Neuron (in vitro differentiated cells): ENCODE data around the gene AK5.
"Not testable (repeated sequence)": the region's sequence is repeated elsewhere in the genome, so short reads cannot be mapped to it uniquely, and the experiment has no call there.

Source experiments
- H2AFZ ChIP-seq: one replicate; pipeline ENCODE4 v1.6.1; 2013; ENCODE audit warnings: low read depth, mild to moderate bottlenecking, inconsistent platforms, low read length, moderate library complexity
- H3K27me3 ChIP-seq: one replicate; pipeline ENCODE4 v1.6.1; 2013; ENCODE audit warnings: low read length; ENCODE audit not compliant: insufficient read depth
- H3K36me3 ChIP-seq: one replicate; pipeline ENCODE4 v1.6.1; 2013; ENCODE audit warnings: low read length; ENCODE audit not compliant: insufficient read depth
- H3K4me1 ChIP-seq: one replicate; pipeline ENCODE4 v1.6.1; 2013; ENCODE audit warnings: low read length; ENCODE audit not compliant: insufficient read depth
- H3K4me3 ChIP-seq: 2 replicates; pipeline ENCODE4 v1.5.1; 2013; ENCODE audit warnings: mild to moderate bottlenecking, low read length, moderate library complexity
- H3K9me3 ChIP-seq: one replicate; pipeline ENCODE4 v1.6.1; 2013; ENCODE audit warnings: low read length

Gene AK5

DNA sequence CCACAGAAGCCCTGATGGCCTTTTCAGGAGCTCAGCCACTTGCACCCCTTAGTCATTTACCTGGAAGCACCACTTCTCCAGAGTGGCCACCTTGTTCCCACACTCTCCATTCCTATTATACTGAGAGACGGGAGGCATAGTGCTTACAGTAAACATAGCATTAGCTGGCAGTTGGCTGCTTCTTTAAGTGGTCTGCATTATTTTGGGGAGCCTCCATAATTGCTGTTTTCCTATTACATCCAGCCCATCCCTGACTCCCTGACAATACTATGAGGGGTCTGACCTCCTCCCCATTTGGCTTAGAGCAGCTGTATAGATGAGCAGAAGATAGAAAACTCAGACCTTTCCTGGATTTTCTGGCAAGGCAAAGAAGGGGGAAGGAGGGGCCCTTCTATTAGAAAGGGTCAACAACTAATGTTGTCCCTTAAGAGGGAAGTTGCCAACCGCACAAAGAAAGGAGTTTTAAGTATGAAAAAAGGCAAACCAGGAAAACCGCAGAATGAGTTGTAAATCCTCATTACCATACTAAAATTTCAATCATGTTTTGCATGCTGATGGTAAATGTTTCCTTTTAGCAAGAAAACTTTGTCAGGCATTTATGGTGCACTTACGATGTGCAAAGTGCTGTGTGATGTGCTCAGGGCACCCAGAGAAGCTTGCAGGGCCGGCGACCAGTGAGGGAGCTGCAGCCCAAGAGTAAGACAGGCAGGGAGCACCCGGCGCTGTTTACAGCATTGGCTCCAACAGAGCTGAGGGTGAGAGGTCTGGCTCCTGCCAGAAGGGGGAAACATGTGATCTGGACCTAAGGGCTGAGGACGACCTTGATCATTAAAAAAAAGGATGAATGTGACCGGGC, 233.3 kb downstream of the AK5 start:
- peak overlapping the region; percentile 21 for H2AFZ ChIP-seq
- H3K36me3 ChIP-seq = no peaks in the 10 kb centered on the region
- peak overlapping the region; percentile 2 for H3K4me3 ChIP-seq
- H3K9me3 ChIP-seq = no peaks in the 10 kb centered on the region
- peaks cover 23% of the 10 kb centered on the region for H3K4me1 ChIP-seq
- no peaks in the 10 kb centered on the region for H3K27me3 ChIP-seq

DNA sequence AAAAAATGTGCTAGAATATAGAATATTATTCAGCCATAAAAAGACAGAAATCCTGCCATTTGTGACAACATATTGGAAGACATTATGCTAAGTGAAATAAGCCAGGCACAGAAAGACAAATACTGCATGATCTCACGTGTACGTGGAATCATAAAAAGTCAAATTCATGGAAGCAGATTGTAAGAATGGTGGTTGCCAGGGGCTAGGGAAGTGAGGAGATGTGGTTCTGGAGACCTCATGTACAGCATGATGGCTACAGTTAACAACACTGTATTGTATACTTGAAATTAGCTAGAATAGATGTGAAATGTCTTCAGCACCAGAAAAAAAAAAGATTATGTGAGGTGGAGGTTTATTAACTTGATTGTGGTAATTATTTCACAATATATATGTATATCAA, 234.3 kb downstream of the AK5 start:
- no peaks in the 10 kb centered on the region for H3K9me3 ChIP-seq
- H3K4me1 ChIP-seq = peaks cover 23% of the 10 kb centered on the region
- no peaks in the 10 kb centered on the region for H3K36me3 ChIP-seq
- H3K27me3 ChIP-seq = no peaks in the 10 kb centered on the region
- no peak overlapping the region for H3K4me3 ChIP-seq
- no peak overlapping the region for H2AFZ ChIP-seq

DNA sequence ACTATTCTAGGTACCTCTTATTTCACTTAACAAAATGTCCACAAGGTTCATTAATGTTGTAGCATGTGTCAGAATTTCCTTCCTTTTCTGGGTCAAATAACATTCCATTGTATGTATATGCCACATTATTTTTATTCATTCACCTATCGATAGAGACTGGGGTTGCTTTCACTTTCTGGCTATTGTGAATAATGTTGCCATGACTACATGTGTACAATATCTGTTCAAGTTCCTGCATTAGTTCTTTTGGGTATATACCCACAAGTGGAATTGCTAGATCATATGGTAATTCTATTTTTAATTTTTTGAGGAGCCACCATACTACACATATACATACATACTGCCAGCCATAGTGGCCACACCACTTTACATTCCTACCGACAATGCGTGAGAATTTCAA, 242.2 kb downstream of the AK5 start:
- Histone ChIP-seq H3K4me1 (no peaks in the 10 kb centered on the region), H3K27me3 (no peaks in the 10 kb centered on the region), H3K4me3 (no peak overlapping the region), H3K36me3 (no peaks in the 10 kb centered on the region), H2AFZ (peak overlapping the region; percentile 6), H3K9me3 (no peaks in the 10 kb centered on the region)

DNA sequence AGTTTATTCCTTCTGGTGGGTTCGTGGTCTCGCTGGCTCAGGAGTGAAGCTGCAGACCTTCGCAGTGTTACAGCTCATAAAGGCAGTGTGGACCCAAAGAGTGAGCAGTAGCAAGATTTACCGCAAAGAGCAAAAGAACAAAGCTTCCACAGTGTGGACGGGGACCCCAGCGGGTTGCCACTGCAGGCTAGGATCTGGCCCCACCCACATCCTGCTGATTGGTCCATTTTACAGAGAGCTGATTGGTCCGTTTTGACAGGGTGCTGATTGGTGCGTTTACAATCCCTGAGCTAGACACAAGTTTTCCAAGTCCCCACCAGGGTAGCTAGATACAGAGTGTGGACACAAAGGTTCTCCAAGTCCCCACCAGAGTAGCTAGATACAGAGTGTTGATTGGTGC, 249.3 kb downstream of the AK5 start:
- not testable (repeated sequence) for H2AFZ ChIP-seq, H3K4me1 ChIP-seq, H3K36me3 ChIP-seq, H3K27me3 ChIP-seq, H3K4me3 ChIP-seq, H3K9me3 ChIP-seq

DNA sequence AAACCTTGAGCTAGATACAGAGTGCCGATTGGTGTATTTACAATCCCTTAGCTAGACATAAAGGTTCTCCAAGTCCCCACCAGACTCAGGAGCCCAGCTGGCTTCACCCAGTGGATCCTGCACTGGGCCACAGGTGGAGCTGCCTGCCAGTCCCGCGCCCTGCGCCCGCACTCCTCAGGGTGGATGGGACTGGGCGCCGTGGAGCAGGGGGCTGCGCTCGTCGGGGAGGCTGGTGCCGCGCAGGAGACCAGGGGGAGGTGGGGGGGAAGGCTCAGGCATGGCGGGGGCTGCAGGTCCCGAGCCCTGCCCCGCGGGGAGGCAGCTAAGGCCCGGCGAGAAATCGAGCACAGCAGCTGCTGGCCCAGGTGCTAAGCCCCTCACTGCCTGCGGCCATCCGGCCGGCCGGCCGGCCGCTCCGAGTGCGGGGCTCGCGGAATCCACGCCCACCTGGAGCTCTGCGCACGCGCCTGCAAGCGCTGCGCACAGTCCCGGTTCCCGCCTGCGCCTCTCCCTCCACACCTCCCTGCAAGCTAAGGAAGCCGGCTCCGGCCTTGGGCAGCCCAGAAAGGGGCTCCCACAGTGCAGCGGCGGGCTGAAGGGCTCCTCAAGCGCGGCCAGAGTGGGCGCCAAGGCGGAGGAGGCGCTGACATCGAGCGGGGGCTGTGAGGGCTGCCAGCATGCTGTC, 249.9 kb downstream of the AK5 start:
- not testable (repeated sequence) for H3K4me3 ChIP-seq, H3K27me3 ChIP-seq, H2AFZ ChIP-seq, H3K36me3 ChIP-seq, H3K4me1 ChIP-seq, H3K9me3 ChIP-seq

DNA sequence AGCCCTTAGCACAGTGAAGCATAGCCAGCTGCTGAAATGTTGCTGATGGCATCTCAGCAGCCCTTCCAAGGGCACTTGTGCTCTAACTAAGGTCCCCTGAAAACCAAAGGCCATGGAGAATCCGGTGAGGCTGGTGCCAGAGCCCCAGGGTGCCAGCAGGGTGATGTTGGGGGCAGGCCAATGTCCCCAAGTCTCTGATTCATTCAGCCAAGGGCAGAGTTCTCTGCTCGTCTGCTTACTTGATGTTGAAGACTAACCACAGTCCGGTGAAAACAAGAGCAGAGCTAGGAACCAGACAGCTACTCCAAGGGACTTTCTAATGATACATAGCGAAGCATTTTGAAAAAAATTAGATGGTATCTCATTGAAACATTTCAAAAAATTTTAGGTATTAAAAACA, 250.8 kb downstream of the AK5 start:
- Histone ChIP-seq H3K36me3 (no peaks in the 10 kb centered on the region), H3K9me3 (peaks cover 2% of the 10 kb centered on the region), H3K4me1 (no peaks in the 10 kb centered on the region), H2AFZ (no peak overlapping the region), H3K27me3 (no peaks in the 10 kb centered on the region), H3K4me3 (no peak overlapping the region)

- Histone ChIP-seq H3K4me3 (no peak overlapping the region), H3K9me3 (peaks cover 2% of the 10 kb centered on the region), H3K27me3 (no peaks in the 10 kb centered on the region), H3K36me3 (no peaks in the 10 kb centered on the region), H3K4me1 (no peaks in the 10 kb centered on the region), H2AFZ (peak overlapping the region; percentile 77)
Measured at GRCh38 chr1:77533660-77534305, 252.0 kb downstream of the AK5 start.

DNA sequence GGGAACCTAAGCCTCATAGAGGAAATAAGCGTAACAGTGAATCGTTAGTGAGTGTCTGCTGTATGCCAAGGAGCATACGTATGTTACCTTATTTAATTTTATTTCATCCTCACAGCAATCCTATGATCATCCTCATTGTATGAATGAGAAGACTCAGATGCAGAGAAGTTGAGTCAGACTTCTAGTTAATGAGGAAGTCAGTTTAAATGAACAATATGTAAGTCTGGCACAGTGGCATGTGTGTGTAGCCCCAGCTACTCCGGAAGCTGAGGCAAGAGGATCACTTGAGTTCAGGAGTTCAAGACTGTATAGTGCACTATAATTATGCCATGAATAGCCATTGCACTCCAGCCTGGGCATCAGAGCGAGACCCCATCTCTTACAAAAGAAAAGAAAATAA, 252.6 kb downstream of the AK5 start:
- Histone ChIP-seq H3K4me1 (peaks cover 2% of the 10 kb centered on the region), H2AFZ (peak overlapping the region; percentile 77), H3K4me3 (no peak overlapping the region), H3K27me3 (no peaks in the 10 kb centered on the region), H3K9me3 (peaks cover 2% of the 10 kb centered on the region), H3K36me3 (no peaks in the 10 kb centered on the region)

DNA sequence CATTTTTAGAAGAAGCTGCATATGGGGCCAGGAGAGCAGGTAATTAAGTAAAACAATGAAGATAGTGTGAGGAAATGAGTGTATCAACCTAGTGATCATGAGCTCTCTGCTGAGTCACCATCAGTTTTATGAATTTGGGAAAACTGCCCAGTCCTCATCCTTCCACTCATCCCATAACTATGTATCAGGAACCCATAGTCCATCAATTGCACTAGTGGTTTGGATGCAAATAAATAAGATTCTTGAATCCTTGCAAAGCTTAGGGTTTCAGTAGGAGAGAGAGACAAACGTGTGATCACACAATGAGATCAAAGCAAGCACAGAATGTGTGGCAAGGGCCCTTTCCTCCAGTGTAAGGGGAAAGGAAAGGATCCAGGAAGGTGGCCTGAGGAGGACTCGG, 255.0 kb downstream of the AK5 start:
- Histone ChIP-seq H2AFZ (no peak overlapping the region), H3K27me3 (no peaks in the 10 kb centered on the region), H3K4me1 (peaks cover 2% of the 10 kb centered on the region), H3K36me3 (no peaks in the 10 kb centered on the region), H3K4me3 (no peak overlapping the region), H3K9me3 (no peaks in the 10 kb centered on the region)

DNA sequence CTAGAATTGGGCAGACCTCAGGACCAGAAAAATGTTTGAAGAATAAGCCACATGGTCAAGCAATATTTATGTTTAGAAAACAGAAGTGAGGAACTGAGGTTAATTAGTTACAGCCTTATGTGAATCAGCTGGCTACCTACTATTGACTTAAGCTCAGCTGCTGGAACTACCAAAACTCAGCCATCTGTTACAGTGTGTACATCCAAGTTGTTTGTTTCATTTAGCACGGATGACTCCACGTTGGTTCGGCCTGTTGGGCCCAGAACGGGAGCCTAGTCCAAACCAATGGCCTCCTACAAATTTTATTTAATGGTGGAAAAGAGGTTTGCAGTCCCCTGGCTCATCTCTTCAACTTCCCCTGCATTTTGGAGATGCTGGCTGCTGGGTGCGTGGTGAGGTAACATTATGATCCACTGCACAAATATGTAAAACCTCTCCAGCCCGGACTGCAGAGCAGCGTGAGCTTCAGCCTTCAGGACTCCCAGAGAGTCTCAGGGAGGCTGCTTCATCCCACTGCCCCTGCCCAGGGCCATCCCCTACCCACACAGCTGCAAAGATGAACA, 257.2 kb downstream of the AK5 start:
- H2AFZ ChIP-seq = no peak overlapping the region
- no peaks in the 10 kb centered on the region for H3K27me3 ChIP-seq
- no peak overlapping the region for H3K4me3 ChIP-seq
- H3K4me1 ChIP-seq = peaks cover 2% of the 10 kb centered on the region
- H3K9me3 ChIP-seq = no peaks in the 10 kb centered on the region
- no peaks in the 10 kb centered on the region for H3K36me3 ChIP-seq

DNA sequence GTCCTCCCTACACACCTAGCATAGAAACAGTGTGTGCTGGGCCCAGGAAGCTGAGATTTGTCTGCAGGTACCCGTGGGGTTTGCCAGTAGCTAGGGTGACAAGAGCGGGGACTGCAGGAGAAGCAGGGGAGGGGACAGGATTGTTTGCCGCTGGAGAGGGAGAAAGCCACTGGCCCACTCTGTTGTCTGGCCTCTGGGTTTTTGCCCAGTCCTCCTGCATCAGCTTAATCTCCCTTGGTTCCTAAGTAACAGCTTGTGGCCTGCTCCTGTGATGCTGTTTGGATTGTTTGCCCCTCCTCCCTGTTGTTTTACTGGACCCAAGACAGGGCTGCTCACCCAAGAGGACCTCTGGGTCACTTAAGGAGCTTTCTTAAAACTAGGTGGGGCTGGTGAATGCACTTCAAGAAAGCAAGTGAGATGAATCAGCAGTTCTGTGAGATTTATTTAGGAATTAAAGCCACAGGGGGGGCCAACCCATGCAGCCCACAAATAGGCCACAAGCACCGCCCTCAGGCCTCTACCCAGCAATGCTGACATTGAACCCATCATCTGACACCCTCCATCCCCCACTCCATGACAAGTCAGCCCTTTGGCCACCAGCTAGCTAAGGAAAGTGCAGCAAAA, 257.8 kb downstream of the AK5 start:
- H3K36me3 ChIP-seq = no peaks in the 10 kb centered on the region
- no peaks in the 10 kb centered on the region for H3K27me3 ChIP-seq
- no peak overlapping the region for H2AFZ ChIP-seq
- no peak overlapping the region for H3K4me3 ChIP-seq
- peaks cover 2% of the 10 kb centered on the region for H3K4me1 ChIP-seq
- no peaks in the 10 kb centered on the region for H3K9me3 ChIP-seq

- Histone ChIP-seq H3K4me1 (peaks cover 2% of the 10 kb centered on the region), H2AFZ (no peak overlapping the region), H3K36me3 (no peaks in the 10 kb centered on the region), H3K9me3 (no peaks in the 10 kb centered on the region), H3K27me3 (no peaks in the 10 kb centered on the region), H3K4me3 (no peak overlapping the region)
Measured at GRCh38 chr1:77540501-77541161, 258.8 kb downstream of the AK5 start.
